CMK (cell line): ENCODE results near the gene PRRT4.

ENCODE experiments used
- DNase-seq: peaks from one replicate; pipeline ENCODE4 v3.0.0-alpha.2; 2010; ENCODE audit warnings: low read depth

PRRT4 gene

GRCh38 chr7:128374041-128374440, 12.6 kb upstream of the PRRT4 start:
- no peak for DNase-seq

- DNase-seq = no peak
Measured at GRCh38 chr7:128373606-128374005, 12.1 kb upstream of the PRRT4 start.

- no peak for DNase-seq
Measured at GRCh38 chr7:128370491-128370890, 9.0 kb upstream of the PRRT4 start.

GRCh38 chr7:128366986-128367385, 5.5 kb upstream of the PRRT4 start:
- DNase-seq = no peak

GRCh38 chr7:128366300-128366699, 4.8 kb upstream of the PRRT4 start:
- no peak for DNase-seq

- no peak for DNase-seq
Measured at GRCh38 chr7:128365432-128365831, 3.9 kb upstream of the PRRT4 start.

GRCh38 chr7:128364166-128364870, 2.8 kb upstream of the PRRT4 start:
- no peak for DNase-seq

GRCh38 chr7:128363261-128363721, 1.8 kb upstream of the PRRT4 start:
- DNase-seq = no peak

- no peak for DNase-seq
Measured at GRCh38 chr7:128362670-128363069, 1.2 kb upstream of the PRRT4 start.

GRCh38 chr7:128360359-128360678, 1.2 kb downstream of the PRRT4 start:
- no peak for DNase-seq

- DNase-seq = no peak
Measured at GRCh38 chr7:128359939-128360338, 1.6 kb downstream of the PRRT4 start.

- no peak for DNase-seq
Measured at GRCh38 chr7:128359336-128359735, 2.2 kb downstream of the PRRT4 start.

GRCh38 chr7:128358233-128358632, 3.3 kb downstream of the PRRT4 start:
- no peak for DNase-seq

GRCh38 chr7:128357217-128357613, 4.3 kb downstream of the PRRT4 start:
- no peak for DNase-seq

GRCh38 chr7:128356546-128357216, 4.8 kb downstream of the PRRT4 start:
- DNase-seq = no peak

GRCh38 chr7:128353610-128354009, 7.9 kb downstream of the PRRT4 start:
- no peak for DNase-seq

GRCh38 chr7:128353189-128353588, 8.3 kb downstream of the PRRT4 start:
- no peak for DNase-seq

GRCh38 chr7:128352636-128353035, 8.9 kb downstream of the PRRT4 start:
- no peak for DNase-seq

- no peak for DNase-seq
Measured at GRCh38 chr7:128352153-128352537, 9.3 kb downstream of the PRRT4 start.

- no peak for DNase-seq
Measured at GRCh38 chr7:128351296-128352152, 10.0 kb downstream of the PRRT4 start.

GRCh38 chr7:128350708-128351295, 10.7 kb downstream of the PRRT4 start:
- no peak for DNase-seq

- no peak for DNase-seq
Measured at GRCh38 chr7:128349466-128349825, 12.0 kb downstream of the PRRT4 start.

- DNase-seq = no peak
Measured at GRCh38 chr7:128347647-128348097, 13.8 kb downstream of the PRRT4 start.
